ENCODE results near the gene KCTD15.

Gene KCTD15
- total RNA-seq = 23.0 to 26.8 reads per million in 2 donors

GRCh38 chr19:33796164-33796875 lies at the start of gene KCTD15:
TSS of gene KCTD15 (plus strand) at chr19:33796870. CDS start at chr19:33800455, 3,585 bp downstream.
- DNase-seq = no peak

GRCh38 chr19:33747273-33747672 lies 49.4 kb upstream of the KCTD15 start:
- DNase-seq = no peak

GRCh38 chr19:33748231-33748630 lies 48.4 kb upstream of the KCTD15 start:
- no peak for DNase-seq

GRCh38 chr19:33749016-33749415 lies 47.7 kb upstream of the KCTD15 start:
- no peak for DNase-seq

- DNase-seq = no peak
Observed at GRCh38 chr19:33749619-33750175, 47.0 kb upstream of the KCTD15 start.

- no peak for DNase-seq
Observed at GRCh38 chr19:33750587-33751435, 45.9 kb upstream of the KCTD15 start.

GRCh38 chr19:33751436-33751770 lies 45.3 kb upstream of the KCTD15 start:
- no peak for DNase-seq

GRCh38 chr19:33752018-33752800 lies 44.5 kb upstream of the KCTD15 start:
- no peak for DNase-seq

- DNase-seq = no peak
Observed at GRCh38 chr19:33752945-33753344, 43.7 kb upstream of the KCTD15 start.

GRCh38 chr19:33754361-33754760 lies 42.3 kb upstream of the KCTD15 start:
- no peak for DNase-seq

GRCh38 chr19:33755099-33756035 lies 41.3 kb upstream of the KCTD15 start:
- no peak for DNase-seq

- no peak for DNase-seq
Observed at GRCh38 chr19:33756177-33756576, 40.5 kb upstream of the KCTD15 start.

- DNase-seq = no peak
Observed at GRCh38 chr19:33758541-33759013, 38.1 kb upstream of the KCTD15 start.

- DNase-seq = no peak
Observed at GRCh38 chr19:33759356-33759755, 37.3 kb upstream of the KCTD15 start.

- DNase-seq = no peak
Observed at GRCh38 chr19:33763633-33764371, 32.9 kb upstream of the KCTD15 start.

GRCh38 chr19:33766623-33767022 lies 30.0 kb upstream of the KCTD15 start:
- no peak for DNase-seq

- no peak for DNase-seq
Observed at GRCh38 chr19:33767898-33768413, 28.7 kb upstream of the KCTD15 start.

GRCh38 chr19:33769208-33769607 lies 27.5 kb upstream of the KCTD15 start:
- no peak for DNase-seq

- no peak for DNase-seq
Observed at GRCh38 chr19:33770107-33770506, 26.6 kb upstream of the KCTD15 start.

GRCh38 chr19:33771384-33772101 lies 25.1 kb upstream of the KCTD15 start:
- peak; percentile 75 for DNase-seq
